ENCODE measurements around the gene GALNT4. TPM values are rescaled to one million over a fixed set of nuclear protein-coding genes. Genes with fewer than 3 reads are reported as not detected.

GALNT4 gene
- total RNA-seq, 1 experiment from 2014 or later: 2.8 TPM

GRCh38 chr12:89573051-89573810, 48.6 kb upstream of the GALNT4 start:
- TF ChIP-seq JUND (IDR thresholded peaks at IDR 0.05) (no peak), POLR2A (IDR thresholded peaks at IDR 0.05; ENCODE audit: borderline replicate concordance, extremely low read depth, insufficient read depth, insufficient read length) (no peak), YY1 (IDR thresholded peaks at IDR 0.05; ENCODE audit: extremely low read depth, insufficient replicate concordance, low read depth, low read length) (no peak)
- Histone ChIP-seq H3K9ac (ENCODE audit: low read length) (no peak overlapping the region), H3K4me2 (ENCODE audit: low read length) (no peak overlapping the region), H4K20me1 (ENCODE audit: insufficient read depth) (no peaks in the 10 kb centered on the region), H3K79me2 (ENCODE audit: insufficient read depth, low read length) (no peaks in the 10 kb centered on the region), H3K9me2 (ENCODE audit: insufficient read depth) (no peaks in the 10 kb centered on the region), H3K9me3 (ENCODE audit: control insufficient read depth in 1 of 2, insufficient read depth in 1 of 2, low read depth in 1 of 2, low read length in 2 of 2) (no peaks in the 10 kb centered on the region), H2AFZ (ENCODE audit: low read depth, low read length, poor library complexity, severe bottlenecking) (no peak overlapping the region), H3K4me3 (replicated peaks in 1 of 2; ENCODE audit: low read depth in 1 of 2, low read length in 2 of 2) (no peak overlapping the region), H3K27ac (ENCODE audit: low read depth, low read length) (no peak overlapping the region), H3K4me1 (ENCODE audit: control insufficient read depth in 1 of 2, insufficient read depth in 2 of 2, low read length in 2 of 2) (peaks cover 0 to 6% of the 10 kb centered on the region in 2 experiments; a peak in 1 of 4 replicates), H3K36me3 (ENCODE audit: control insufficient read depth in 1 of 2, insufficient read depth in 2 of 2, low read length in 2 of 2) (no peaks in the 10 kb centered on the region), H3K27me3 (ENCODE audit: insufficient read depth, low read length) (no peaks in the 10 kb centered on the region)
- ChIA-PET RAD21 (ENCODE audit: low non-redundant PET in 1 of 2, low total read pairs in 2 of 2, uncharacterized antibody in 2 of 2, unreplicated experiment in 2 of 2) (interaction anchor here in 1 of 2 experiments (0.6 kb wide), 1 partner anchor 599 kb away, joined by 3 read pairs; no protein-coding TSS in a partner anchor), POLR2A (no interaction called here), CTCF (no interaction called here)
- intact Hi-C loops (cut with micrococcal nuclease): no loop called here
- DNase-seq (ENCODE audit: low read depth, low spot score) (no peak), ATAC-seq (no peak)
- no TSS peak for BruUV-seq (replicated peaks)

DNA sequence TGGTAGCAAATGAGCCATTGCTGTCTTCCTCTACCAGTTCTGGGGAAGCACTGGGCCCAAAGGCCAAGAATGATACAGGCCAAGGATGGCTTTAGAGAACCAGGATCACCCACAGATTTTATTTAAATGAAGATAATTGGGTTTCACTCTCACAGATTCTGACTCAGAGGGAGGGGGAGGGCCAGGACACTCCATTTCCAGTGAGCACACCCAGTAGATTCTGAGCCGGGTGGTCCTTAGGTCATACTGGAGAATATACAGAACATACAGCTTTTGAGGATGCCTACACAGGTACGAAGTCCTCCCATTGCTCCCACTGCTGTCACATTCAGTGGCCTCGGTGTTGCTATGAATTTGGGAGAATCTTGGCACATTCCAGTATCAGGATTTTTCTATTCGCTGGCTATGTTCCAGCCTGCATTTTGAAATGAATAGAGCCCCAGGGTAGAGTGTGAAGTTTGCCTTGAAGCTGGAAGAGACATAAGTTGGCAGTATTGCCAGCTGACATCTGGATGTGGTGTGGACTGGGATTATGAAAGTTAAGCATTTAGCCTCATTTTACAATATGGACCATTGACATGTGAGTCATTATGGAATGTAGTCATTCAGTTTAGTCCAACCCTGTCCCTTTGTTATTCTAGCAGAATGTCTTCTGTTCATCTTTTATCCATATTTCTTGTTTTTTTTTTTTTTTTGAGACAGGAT, 47.0 kb upstream of the GALNT4 start:
- H3K4me2 ChIP-seq (ENCODE audit: low read length): no peak overlapping the region
- ATAC-seq (no peak), DNase-seq (ENCODE audit: low read depth, low spot score) (no peak)
- no peaks in the 10 kb centered on the region for H3K36me3 ChIP-seq (ENCODE audit: control insufficient read depth in 1 of 2, insufficient read depth in 2 of 2, low read length in 2 of 2)
- no peak overlapping the region for H2AFZ ChIP-seq (ENCODE audit: low read depth, low read length, poor library complexity, severe bottlenecking)
- intact Hi-C loops (cut with micrococcal nuclease): no loop called here
- CTCF ChIA-PET: no interaction called here
- BruUV-seq (replicated peaks): no TSS peak
- H3K9me2 ChIP-seq (ENCODE audit: insufficient read depth): no peaks in the 10 kb centered on the region
- no peak overlapping the region for H3K27ac ChIP-seq (ENCODE audit: low read depth, low read length)
- H3K4me3 ChIP-seq (replicated peaks in 1 of 2; ENCODE audit: low read depth in 1 of 2, low read length in 2 of 2): no peak overlapping the region
- no peaks in the 10 kb centered on the region for H4K20me1 ChIP-seq (ENCODE audit: insufficient read depth)
- no peaks in the 10 kb centered on the region for H3K9me3 ChIP-seq (ENCODE audit: control insufficient read depth in 1 of 2, insufficient read depth in 1 of 2, low read depth in 1 of 2, low read length in 2 of 2)
- no peaks in the 10 kb centered on the region for H3K79me2 ChIP-seq (ENCODE audit: insufficient read depth, low read length)
- RAD21 ChIA-PET (ENCODE audit: low non-redundant PET in 1 of 2, low total read pairs in 2 of 2, uncharacterized antibody in 2 of 2, unreplicated experiment in 2 of 2): no interaction called here
- H3K4me1 ChIP-seq (ENCODE audit: control insufficient read depth in 1 of 2, insufficient read depth in 2 of 2, low read length in 2 of 2): peaks cover 0 to 6% of the 10 kb centered on the region in 2 experiments; a peak in 1 of 4 replicates
- POLR2A ChIA-PET: no interaction called here
- no peak overlapping the region for H3K9ac ChIP-seq (ENCODE audit: low read length)
- H3K27me3 ChIP-seq (ENCODE audit: insufficient read depth, low read length): no peaks in the 10 kb centered on the region
- TF ChIP-seq YY1 (IDR thresholded peaks at IDR 0.05; ENCODE audit: extremely low read depth, insufficient replicate concordance, low read depth, low read length) (no peak), JUND (IDR thresholded peaks at IDR 0.05) (no peak), REST (IDR thresholded peaks at IDR 0.05; ENCODE audit: low read depth) (no peak), POLR2A (IDR thresholded peaks at IDR 0.05; ENCODE audit: borderline replicate concordance, extremely low read depth, insufficient read depth, insufficient read length) (no peak), FOSL1 (IDR thresholded peaks at IDR 0.05; ENCODE audit: low read depth) (no peak)
- TF ChIP-seq, protein P1, sequence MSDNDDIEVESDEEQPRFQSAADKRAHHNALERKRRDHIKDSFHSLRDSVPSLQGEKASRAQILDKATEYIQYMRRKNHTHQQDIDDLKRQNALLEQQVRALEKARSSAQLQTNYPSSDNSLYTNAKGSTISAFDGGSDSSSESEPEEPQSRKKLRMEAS (IDR thresholded peaks at IDR 0.05): no peak
- TF ChIP-seq, protein P2, sequence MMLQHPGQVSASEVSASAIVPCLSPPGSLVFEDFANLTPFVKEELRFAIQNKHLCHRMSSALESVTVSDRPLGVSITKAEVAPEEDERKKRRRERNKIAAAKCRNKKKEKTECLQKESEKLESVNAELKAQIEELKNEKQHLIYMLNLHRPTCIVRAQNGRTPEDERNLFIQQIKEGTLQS (IDR thresholded peaks at IDR 0.05): no peak
- TF ChIP-seq, protein P3, sequence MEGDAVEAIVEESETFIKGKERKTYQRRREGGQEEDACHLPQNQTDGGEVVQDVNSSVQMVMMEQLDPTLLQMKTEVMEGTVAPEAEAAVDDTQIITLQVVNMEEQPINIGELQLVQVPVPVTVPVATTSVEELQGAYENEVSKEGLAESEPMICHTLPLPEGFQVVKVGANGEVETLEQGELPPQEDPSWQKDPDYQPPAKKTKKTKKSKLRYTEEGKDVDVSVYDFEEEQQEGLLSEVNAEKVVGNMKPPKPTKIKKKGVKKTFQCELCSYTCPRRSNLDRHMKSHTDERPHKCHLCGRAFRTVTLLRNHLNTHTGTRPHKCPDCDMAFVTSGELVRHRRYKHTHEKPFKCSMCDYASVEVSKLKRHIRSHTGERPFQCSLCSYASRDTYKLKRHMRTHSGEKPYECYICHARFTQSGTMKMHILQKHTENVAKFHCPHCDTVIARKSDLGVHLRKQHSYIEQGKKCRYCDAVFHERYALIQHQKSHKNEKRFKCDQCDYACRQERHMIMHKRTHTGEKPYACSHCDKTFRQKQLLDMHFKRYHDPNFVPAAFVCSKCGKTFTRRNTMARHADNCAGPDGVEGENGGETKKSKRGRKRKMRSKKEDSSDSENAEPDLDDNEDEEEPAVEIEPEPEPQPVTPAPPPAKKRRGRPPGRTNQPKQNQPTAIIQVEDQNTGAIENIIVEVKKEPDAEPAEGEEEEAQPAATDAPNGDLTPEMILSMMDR (IDR thresholded peaks at IDR 0.05 in 2 of 3, conservative IDR thresholded peaks at IDR 0.05 in 1 of 3; ENCODE audit: borderline replicate concordance in 1 of 3, insufficient read depth in 1 of 3, low read depth in 2 of 3, low read length in 2 of 3): no peak
